CD4-positive, alpha-beta T cell (primary cell): ENCODE results near the gene GNG7. TPM values are rescaled to one million over a fixed set of nuclear protein-coding genes. Genes with fewer than 3 reads are reported as not detected.
"Not testable (repeated sequence)": the region's sequence is repeated elsewhere in the genome, so short reads cannot be mapped to it uniquely, and the experiment has no call there.

ENCODE experiments used
- ATAC-seq: fragments of 200-7000 bp; cut with Tn5 transposase; one replicate; pipeline ENCODE4 v1.10.0; 2022; ENCODE audit warnings: mild to moderate bottlenecking; ENCODE audit not compliant: poor library complexity
- CTCF ChIA-PET: fragments of 350-600 bp; sonication (Branson Sonifier 250); formaldehyde crosslinking; loops from one replicate; lab custom pipeline; 2021; ENCODE audit warnings: antibody characterized with exemption, inconsistent platforms; lab: Charles Lee
- POLR2A ChIA-PET: fragments of 350-600 bp; sonication (Branson Sonifier 250); formaldehyde crosslinking; loops from one replicate; lab custom pipeline; 2021; ENCODE audit warnings: antibody characterized with exemption, inconsistent platforms; lab: Charles Lee
- DNase-seq, 14 experiments: peaks; one replicate each; pipeline ENCODE4 v3.0.0-alpha.2; 2013 to 2020; ENCODE audit warnings: mixed read lengths in 2 of 14
- H3K27ac ChIP-seq, 2 donors: one replicate each; pipeline versions ENCODE4 v1.5.1 to v1.7.0; 2013; ENCODE audit warnings: low read length in 2 of 2, low read depth in 1 of 2, mild to moderate bottlenecking in 1 of 2
- H3K27me3 ChIP-seq, 2 experiments: 1 replicate in 1 of 2; 2 replicates in 1 of 2; pipeline versions ENCODE4 v1.6.1 to v1.7.0; 2013; ENCODE audit warnings: low read length in 2 of 2, control low read depth in 1 of 2, mild to moderate bottlenecking in 1 of 2, moderate library complexity in 1 of 2; ENCODE audit not compliant: insufficient read depth in 2 of 2, control insufficient read depth in 1 of 2
- H3K36me3 ChIP-seq: one replicate; pipeline ENCODE4 v1.6.1; 2013; ENCODE audit warnings: low read length, control low read depth; ENCODE audit not compliant: insufficient read depth
- H3K4me1 ChIP-seq: one replicate; pipeline ENCODE4 v1.6.1; 2013; ENCODE audit warnings: low read length, control low read depth; ENCODE audit not compliant: insufficient read depth
- H3K4me3 ChIP-seq: one replicate; pipeline ENCODE4 v1.5.1; 2013; ENCODE audit warnings: mild to moderate bottlenecking, low read length, moderate library complexity
- H3K9me3 ChIP-seq, 2 experiments: 1 replicate in 1 of 2; 2 replicates in 1 of 2; pipeline versions ENCODE4 v1.6.1 to v1.7.0; 2013; ENCODE audit warnings: low read length in 2 of 2, mild to moderate bottlenecking in 2 of 2, control low read depth in 1 of 2, moderate library complexity in 1 of 2; ENCODE audit not compliant: control insufficient read depth in 1 of 2, insufficient read depth in 1 of 2
- H3K27ac Mint-ChIP-seq: one replicate; pipeline ENCODE4 v1.8.0; 2020; ENCODE audit warnings: mixed read lengths
- H3K27me3 Mint-ChIP-seq: one replicate; pipeline ENCODE4 v1.8.0; 2021; ENCODE audit warnings: mixed read lengths
- H3K36me3 Mint-ChIP-seq: one replicate; pipeline ENCODE4 v1.8.0; 2021; ENCODE audit warnings: low read depth, mixed read lengths
- H3K4me1 Mint-ChIP-seq: one replicate; pipeline ENCODE4 v1.8.0; 2021; ENCODE audit warnings: low read depth, mixed read lengths
- H3K4me3 Mint-ChIP-seq: one replicate; pipeline ENCODE4 v1.8.0; 2020; ENCODE audit warnings: mild to moderate bottlenecking, mixed read lengths
- H3K9me3 Mint-ChIP-seq: one replicate; pipeline ENCODE4 v1.8.0; 2020; ENCODE audit warnings: mixed read lengths
- intact Hi-C, 2 experiments: fragments of 100-400 bp; cut with DNase I in 1 of 2; cut with micrococcal nuclease in 1 of 2; formaldehyde crosslinking; loops; one replicate each; pipeline versions ENCODE4 v1.15.1 to v1.9.0; 2023 to 2025; cut with DNase I, micrococcal nuclease
- total RNA-seq, 174 experiments: library from RNA in 2 of 174; stranded (reverse) in 2 of 174; gene quantifications; one replicate each; pipeline ENCODE4 v1.2.3 and lab custom pipeline; 2021 to 2026
- TF ChIP-seq, protein P1 (sequence below): fragments of 200-600 bp; IDR thresholded peaks from one replicate; pipeline ENCODE4 v1.8.0; 2022; ENCODE audit warnings: antibody characterized with exemption, mild to moderate bottlenecking

Gene GNG7
- total RNA-seq, 2 experiments from 2014 or later: 5.2 to 5.7 TPM

DNA sequence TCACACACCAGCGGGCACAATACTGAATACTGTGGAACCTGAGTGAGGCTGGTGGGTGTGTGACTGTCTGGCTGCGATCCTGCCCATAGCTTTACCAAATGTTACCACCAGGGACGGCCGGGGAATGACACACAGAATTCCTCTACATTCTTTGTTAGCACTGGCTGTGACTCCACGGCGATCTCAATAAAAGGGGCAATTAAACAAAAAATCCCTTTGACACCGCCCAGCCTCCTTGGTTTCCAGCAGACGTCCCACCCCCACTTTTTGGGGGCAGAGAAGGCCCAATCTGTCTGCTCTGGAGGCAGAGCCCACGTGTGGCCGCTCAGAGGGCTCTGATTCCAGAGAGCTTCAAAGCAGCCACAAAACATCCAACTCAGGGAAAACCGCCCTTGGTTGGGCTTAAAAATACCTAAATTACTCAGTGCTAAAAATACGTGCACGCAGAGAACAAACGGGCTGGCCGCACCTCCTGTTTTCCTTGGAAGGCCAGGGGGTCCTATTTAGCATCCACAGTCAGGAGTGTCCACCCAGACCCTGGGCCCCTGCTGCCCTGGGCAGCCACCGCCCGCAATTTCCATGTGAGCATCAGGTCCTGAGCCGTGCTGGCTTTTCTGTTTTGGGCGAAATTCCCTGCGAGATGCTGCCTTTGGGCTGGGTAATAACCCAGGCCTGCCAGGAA is 178.7 kb downstream of the GNG7 start:
- H3K4me3 Mint-ChIP-seq: no peak overlapping the region
- ATAC-seq: no peak
- no peak overlapping the region for H3K27ac Mint-ChIP-seq
- H3K9me3 Mint-ChIP-seq: no peaks in the 10 kb centered on the region
- H3K27me3 Mint-ChIP-seq: no peaks in the 10 kb centered on the region
- no peaks in the 10 kb centered on the region for H3K9me3 ChIP-seq
- H3K27me3 ChIP-seq: no peaks in the 10 kb centered on the region
- no peaks in the 10 kb centered on the region for H3K36me3 ChIP-seq
- H3K4me1 ChIP-seq: no peaks in the 10 kb centered on the region
- intact Hi-C loops: no loop called here
- no peak overlapping the region for H3K4me3 ChIP-seq
- POLR2A ChIA-PET: no interaction called here
- DNase-seq: no peak
- TF ChIP-seq, protein P1, sequence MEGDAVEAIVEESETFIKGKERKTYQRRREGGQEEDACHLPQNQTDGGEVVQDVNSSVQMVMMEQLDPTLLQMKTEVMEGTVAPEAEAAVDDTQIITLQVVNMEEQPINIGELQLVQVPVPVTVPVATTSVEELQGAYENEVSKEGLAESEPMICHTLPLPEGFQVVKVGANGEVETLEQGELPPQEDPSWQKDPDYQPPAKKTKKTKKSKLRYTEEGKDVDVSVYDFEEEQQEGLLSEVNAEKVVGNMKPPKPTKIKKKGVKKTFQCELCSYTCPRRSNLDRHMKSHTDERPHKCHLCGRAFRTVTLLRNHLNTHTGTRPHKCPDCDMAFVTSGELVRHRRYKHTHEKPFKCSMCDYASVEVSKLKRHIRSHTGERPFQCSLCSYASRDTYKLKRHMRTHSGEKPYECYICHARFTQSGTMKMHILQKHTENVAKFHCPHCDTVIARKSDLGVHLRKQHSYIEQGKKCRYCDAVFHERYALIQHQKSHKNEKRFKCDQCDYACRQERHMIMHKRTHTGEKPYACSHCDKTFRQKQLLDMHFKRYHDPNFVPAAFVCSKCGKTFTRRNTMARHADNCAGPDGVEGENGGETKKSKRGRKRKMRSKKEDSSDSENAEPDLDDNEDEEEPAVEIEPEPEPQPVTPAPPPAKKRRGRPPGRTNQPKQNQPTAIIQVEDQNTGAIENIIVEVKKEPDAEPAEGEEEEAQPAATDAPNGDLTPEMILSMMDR: no peak
- no peaks in the 10 kb centered on the region for H3K4me1 Mint-ChIP-seq
- no peak overlapping the region for H3K27ac ChIP-seq
- no peaks in the 10 kb centered on the region for H3K36me3 Mint-ChIP-seq
- CTCF ChIA-PET: no interaction called here

- no peaks in the 10 kb centered on the region for H3K36me3 ChIP-seq
- no peaks in the 10 kb centered on the region for H3K27me3 ChIP-seq
- Mint-ChIP-seq H3K9me3 (no peaks in the 10 kb centered on the region), H3K36me3 (no peaks in the 10 kb centered on the region), H3K27ac (no peak overlapping the region), H3K4me1 (no peaks in the 10 kb centered on the region), H3K4me3 (no peak overlapping the region), H3K27me3 (no peaks in the 10 kb centered on the region)
- H3K4me1 ChIP-seq: peaks cover 8% of the 10 kb centered on the region
- intact Hi-C loops: no loop called here
- ATAC-seq: no peak
- no peak for DNase-seq
- no peaks in the 10 kb centered on the region for H3K9me3 ChIP-seq
- ChIA-PET POLR2A (no interaction called here), CTCF (interaction anchor here (0.7 kb wide), 1 partner anchor 286 kb away, joined by 3 read pairs; no protein-coding TSS in a partner anchor)
- TF ChIP-seq, protein P1: no peak
- no peak overlapping the region for H3K27ac ChIP-seq
- H3K4me3 ChIP-seq: no peak overlapping the region
Measured at GRCh38 chr19:2519482-2519881, 183.0 kb downstream of the GNG7 start.

DNA sequence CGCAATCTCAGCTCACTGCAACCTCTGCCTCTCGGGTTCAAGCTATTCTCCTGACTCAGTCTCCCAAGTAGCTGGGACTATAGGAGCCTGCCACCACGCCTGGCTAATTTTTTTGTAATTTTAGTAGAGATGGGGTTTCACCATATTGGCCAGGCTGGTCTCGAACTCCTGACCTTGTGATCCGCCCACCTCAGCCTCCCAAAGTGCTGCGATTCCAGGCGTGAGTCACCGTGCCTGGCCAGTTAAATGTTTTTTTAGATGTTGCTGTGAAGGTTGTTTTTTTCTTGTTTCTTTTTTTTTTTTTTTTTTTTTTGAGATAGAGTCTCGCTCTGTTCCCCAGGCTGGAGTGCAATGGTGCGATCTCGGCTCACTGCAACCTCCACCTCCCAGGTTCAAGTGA is 183.6 kb downstream of the GNG7 start:
- POLR2A ChIA-PET: interaction anchor here (1.3 kb wide), 1 partner anchor 43 kb away, joined by 4 read pairs; the partner anchor contains the start of gene GADD45B
- H3K4me3 ChIP-seq, H3K9me3 Mint-ChIP-seq: not testable (repeated sequence)

More for the DNA sequence above, 183.6 kb downstream of the GNG7 start:
- H3K4me1 Mint-ChIP-seq, H3K27me3 ChIP-seq, DNase-seq, H3K4me3 Mint-ChIP-seq, CTCF ChIA-PET, H3K27ac ChIP-seq, H3K27ac Mint-ChIP-seq, H3K27me3 Mint-ChIP-seq, H3K4me1 ChIP-seq, H3K9me3 ChIP-seq, intact Hi-C loops, H3K36me3 Mint-ChIP-seq, ATAC-seq, H3K36me3 ChIP-seq: not testable (repeated sequence)
